HPDE6-E6E7 (cell line): Measurements from ENCODE around the gene GPATCH8.
A peak's percentile ranks its signal among the peaks of the same experiment; 100 is the strongest.
"Not testable (repeated sequence)": the region's sequence is repeated elsewhere in the genome, so short reads cannot be mapped to it uniquely, and the experiment has no call there.

ENCODE experiments used
- DNase-seq: peaks from one replicate; pipeline ENCODE4 v3.0.0; 2011; ENCODE audit warnings: missing footprints; ENCODE audit errors: extremely low spot score

GPATCH8 gene

GRCh38 chr17:44527954-44528353 lies 24.7 kb upstream of the GPATCH8 start:
- no peak for DNase-seq

- DNase-seq: no peak
Measured at GRCh38 chr17:44527102-44527501, 23.9 kb upstream of the GPATCH8 start.

GRCh38 chr17:44523672-44523972 lies 20.4 kb upstream of the GPATCH8 start:
- DNase-seq: no peak

GRCh38 chr17:44522883-44523671 lies 19.9 kb upstream of the GPATCH8 start:
- DNase-seq: peak; percentile 75

GRCh38 chr17:44518032-44518431 lies 14.8 kb upstream of the GPATCH8 start:
- no peak for DNase-seq

- DNase-seq: not testable (repeated sequence)
Measured at GRCh38 chr17:44511241-44512134, 8.3 kb upstream of the GPATCH8 start.

- DNase-seq: not testable (repeated sequence)
Measured at GRCh38 chr17:44506939-44507604, 3.9 kb upstream of the GPATCH8 start.

- DNase-seq: no peak
Measured at GRCh38 chr17:44502598-44503146, 534 bp downstream of the GPATCH8 start.

GRCh38 chr17:44501866-44502375 lies 1.3 kb downstream of the GPATCH8 start:
- no peak for DNase-seq

- DNase-seq: no peak
Measured at GRCh38 chr17:44499722-44500121, 3.5 kb downstream of the GPATCH8 start.

GRCh38 chr17:44496815-44497214 lies 6.4 kb downstream of the GPATCH8 start:
- no peak for DNase-seq

GRCh38 chr17:44493339-44493738 lies 9.9 kb downstream of the GPATCH8 start:
- no peak for DNase-seq

- DNase-seq: no peak
Measured at GRCh38 chr17:44492706-44493272, 10.4 kb downstream of the GPATCH8 start.

- DNase-seq: no peak
Measured at GRCh38 chr17:44489581-44489980, 13.6 kb downstream of the GPATCH8 start.

GRCh38 chr17:44487170-44487569 lies 16.0 kb downstream of the GPATCH8 start:
- DNase-seq: no peak

GRCh38 chr17:44473367-44473766 lies 29.8 kb downstream of the GPATCH8 start:
- DNase-seq: no peak

- no peak for DNase-seq
Measured at GRCh38 chr17:44469676-44470075, 33.5 kb downstream of the GPATCH8 start.

GRCh38 chr17:44467108-44467507 lies 36.1 kb downstream of the GPATCH8 start:
- DNase-seq: no peak

- no peak for DNase-seq
Measured at GRCh38 chr17:44466339-44466738, 36.9 kb downstream of the GPATCH8 start.

GRCh38 chr17:44465897-44466296 lies 37.3 kb downstream of the GPATCH8 start:
- no peak for DNase-seq

GRCh38 chr17:44465276-44465675 lies 37.9 kb downstream of the GPATCH8 start:
- no peak for DNase-seq

- no peak for DNase-seq
Measured at GRCh38 chr17:44464037-44464436, 39.2 kb downstream of the GPATCH8 start.
